ENCODE data around the gene CARD8. TPM values are rescaled to one million over a fixed set of nuclear protein-coding genes. Genes with fewer than 3 reads are reported as not detected.

CARD8 gene
- total and polyA plus RNA-seq, 10 of the 15 experiments (the other 5 are each of a cell fraction or from before 2014, with no cell fraction given), result 39.8 to 69.8 (median 46.1) TPM

DNA sequence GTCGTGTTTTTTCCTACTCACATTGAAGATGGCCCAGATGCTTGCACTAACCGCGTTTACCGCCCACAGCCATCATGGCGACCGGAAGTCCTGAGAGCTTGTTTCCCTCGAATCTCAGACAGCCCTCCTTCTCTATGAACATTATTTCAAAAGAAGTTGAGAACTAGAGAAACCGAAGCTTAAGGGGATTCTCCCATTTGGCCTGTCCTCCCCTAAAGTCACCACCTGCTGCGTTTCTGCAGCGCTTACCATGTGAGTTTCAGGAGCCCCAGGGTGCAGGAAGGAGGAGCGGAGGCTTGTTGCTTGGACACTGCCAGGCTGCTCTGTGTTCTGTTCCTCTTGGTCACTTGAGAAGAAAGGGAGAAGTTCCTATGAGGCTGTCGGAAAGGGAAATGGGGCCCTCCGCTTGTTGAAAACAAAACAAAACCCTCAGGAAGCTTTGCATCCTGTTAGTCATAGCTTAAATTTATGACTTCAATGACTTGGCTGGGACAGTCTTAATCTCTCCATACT, 6.2 kb downstream of the CARD8 start (continued):
- TF ChIP-seq, protein P1, sequence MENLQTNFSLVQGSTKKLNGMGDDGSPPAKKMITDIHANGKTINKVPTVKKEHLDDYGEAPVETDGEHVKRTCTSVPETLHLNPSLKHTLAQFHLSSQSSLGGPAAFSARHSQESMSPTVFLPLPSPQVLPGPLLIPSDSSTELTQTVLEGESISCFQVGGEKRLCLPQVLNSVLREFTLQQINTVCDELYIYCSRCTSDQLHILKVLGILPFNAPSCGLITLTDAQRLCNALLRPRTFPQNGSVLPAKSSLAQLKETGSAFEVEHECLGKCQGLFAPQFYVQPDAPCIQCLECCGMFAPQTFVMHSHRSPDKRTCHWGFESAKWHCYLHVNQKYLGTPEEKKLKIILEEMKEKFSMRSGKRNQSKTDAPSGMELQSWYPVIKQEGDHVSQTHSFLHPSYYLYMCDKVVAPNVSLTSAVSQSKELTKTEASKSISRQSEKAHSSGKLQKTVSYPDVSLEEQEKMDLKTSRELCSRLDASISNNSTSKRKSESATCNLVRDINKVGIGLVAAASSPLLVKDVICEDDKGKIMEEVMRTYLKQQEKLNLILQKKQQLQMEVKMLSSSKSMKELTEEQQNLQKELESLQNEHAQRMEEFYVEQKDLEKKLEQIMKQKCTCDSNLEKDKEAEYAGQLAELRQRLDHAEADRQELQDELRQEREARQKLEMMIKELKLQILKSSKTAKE (IDR thresholded peaks at IDR 0.05; ENCODE audit: low read depth, poor library complexity, severe bottlenecking), result peak; percentile 49
- TF ChIP-seq SMARCA5 (IDR thresholded peaks at IDR 0.05) (no peak), PML (IDR thresholded peaks at IDR 0.05; ENCODE audit: low read length) (peak; percentile 83), SRF (IDR thresholded peaks at IDR 0.05; ENCODE audit: low read depth in 2 of 2, low read length in 2 of 2) (0 out of 4 replicates have a peak, but pooled peaks of 1 of the 2 experiments have one; percentile 19), ZBED1 (IDR thresholded peaks at IDR 0.05; ENCODE audit: borderline replicate concordance) (peak; percentile 21; the same call in 1 of the 2 replicates), ETV6 (conservative IDR thresholded peaks at IDR 0.05 in 1 of 2, IDR thresholded peaks at IDR 0.05 in 1 of 2; ENCODE audit: borderline replicate concordance in 1 of 2, low read depth in 1 of 2) (peak in 1 of 2 experiments; percentile 82; a peak in 2 of 4 replicates), EED (IDR thresholded peaks at IDR 0.05; ENCODE audit: low read depth) (peak; percentile 89; the same call in 1 of the 2 replicates), TAF1 (IDR thresholded peaks at IDR 0.05; ENCODE audit: borderline replicate concordance, low read depth, low read length) (peak; percentile 88), NBN (IDR thresholded peaks at IDR 0.05) (peak; percentile 81), ZNF274 (IDR thresholded peaks at IDR 0.05; ENCODE audit: insufficient read depth, insufficient read length) (no peak), CHD2 (IDR thresholded peaks at IDR 0.05; ENCODE audit: borderline replicate concordance, low read depth, low read length) (peak; percentile 46; the same call in 1 of the 2 replicates), RELA (IDR thresholded peaks at IDR 0.05; ENCODE audit: borderline replicate concordance, partially characterized antibody) (peak; percentile 77), SMC3 (IDR thresholded peaks at IDR 0.05; ENCODE audit: borderline replicate concordance, low read length) (no peak; the same call in 1 of the 2 replicates), MYB (IDR thresholded peaks at IDR 0.05; ENCODE audit: borderline replicate concordance, low read depth, low read length) (no peak), POLR2AphosphoS5 (IDR thresholded peaks at IDR 0.05; ENCODE audit: low read length) (peak; percentile 91), GATAD2B (conservative IDR thresholded peaks at IDR 0.05; ENCODE audit: low read depth) (peak; percentile 60)
- TF ChIP-seq, protein P2, sequence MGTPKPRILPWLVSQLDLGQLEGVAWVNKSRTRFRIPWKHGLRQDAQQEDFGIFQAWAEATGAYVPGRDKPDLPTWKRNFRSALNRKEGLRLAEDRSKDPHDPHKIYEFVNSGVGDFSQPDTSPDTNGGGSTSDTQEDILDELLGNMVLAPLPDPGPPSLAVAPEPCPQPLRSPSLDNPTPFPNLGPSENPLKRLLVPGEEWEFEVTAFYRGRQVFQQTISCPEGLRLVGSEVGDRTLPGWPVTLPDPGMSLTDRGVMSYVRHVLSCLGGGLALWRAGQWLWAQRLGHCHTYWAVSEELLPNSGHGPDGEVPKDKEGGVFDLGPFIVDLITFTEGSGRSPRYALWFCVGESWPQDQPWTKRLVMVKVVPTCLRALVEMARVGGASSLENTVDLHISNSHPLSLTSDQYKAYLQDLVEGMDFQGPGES (IDR thresholded peaks at IDR 0.05), result no peak
- TF ChIP-seq, protein P3, sequence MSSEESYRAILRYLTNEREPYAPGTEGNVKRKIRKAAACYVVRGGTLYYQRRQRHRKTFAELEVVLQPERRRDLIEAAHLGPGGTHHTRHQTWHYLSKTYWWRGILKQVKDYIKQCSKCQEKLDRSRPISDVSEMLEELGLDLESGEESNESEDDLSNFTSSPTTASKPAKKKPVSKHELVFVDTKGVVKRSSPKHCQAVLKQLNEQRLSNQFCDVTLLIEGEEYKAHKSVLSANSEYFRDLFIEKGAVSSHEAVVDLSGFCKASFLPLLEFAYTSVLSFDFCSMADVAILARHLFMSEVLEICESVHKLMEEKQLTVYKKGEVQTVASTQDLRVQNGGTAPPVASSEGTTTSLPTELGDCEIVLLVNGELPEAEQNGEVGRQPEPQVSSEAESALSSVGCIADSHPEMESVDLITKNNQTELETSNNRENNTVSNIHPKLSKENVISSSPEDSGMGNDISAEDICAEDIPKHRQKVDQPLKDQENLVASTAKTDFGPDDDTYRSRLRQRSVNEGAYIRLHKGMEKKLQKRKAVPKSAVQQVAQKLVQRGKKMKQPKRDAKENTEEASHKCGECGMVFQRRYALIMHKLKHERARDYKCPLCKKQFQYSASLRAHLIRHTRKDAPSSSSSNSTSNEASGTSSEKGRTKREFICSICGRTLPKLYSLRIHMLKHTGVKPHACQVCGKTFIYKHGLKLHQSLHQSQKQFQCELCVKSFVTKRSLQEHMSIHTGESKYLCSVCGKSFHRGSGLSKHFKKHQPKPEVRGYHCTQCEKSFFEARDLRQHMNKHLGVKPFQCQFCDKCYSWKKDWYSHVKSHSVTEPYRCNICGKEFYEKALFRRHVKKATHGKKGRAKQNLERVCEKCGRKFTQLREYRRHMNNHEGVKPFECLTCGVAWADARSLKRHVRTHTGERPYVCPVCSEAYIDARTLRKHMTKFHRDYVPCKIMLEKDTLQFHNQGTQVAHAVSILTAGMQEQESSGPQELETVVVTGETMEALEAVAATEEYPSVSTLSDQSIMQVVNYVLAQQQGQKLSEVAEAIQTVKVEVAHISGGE (CRISPR knock-in tag; IDR thresholded peaks at IDR 0.05), result peak; percentile 68
- TF ChIP-seq, protein P4, sequence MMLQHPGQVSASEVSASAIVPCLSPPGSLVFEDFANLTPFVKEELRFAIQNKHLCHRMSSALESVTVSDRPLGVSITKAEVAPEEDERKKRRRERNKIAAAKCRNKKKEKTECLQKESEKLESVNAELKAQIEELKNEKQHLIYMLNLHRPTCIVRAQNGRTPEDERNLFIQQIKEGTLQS (IDR thresholded peaks at IDR 0.05; ENCODE audit: borderline replicate concordance, extremely low read depth, low read depth, low read length), result no peak
- TF ChIP-seq, protein P5, sequence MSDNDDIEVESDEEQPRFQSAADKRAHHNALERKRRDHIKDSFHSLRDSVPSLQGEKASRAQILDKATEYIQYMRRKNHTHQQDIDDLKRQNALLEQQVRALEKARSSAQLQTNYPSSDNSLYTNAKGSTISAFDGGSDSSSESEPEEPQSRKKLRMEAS (IDR thresholded peaks at IDR 0.05; ENCODE audit: low read depth, low read length), result peak; percentile 74
- TF ChIP-seq, protein P6, sequence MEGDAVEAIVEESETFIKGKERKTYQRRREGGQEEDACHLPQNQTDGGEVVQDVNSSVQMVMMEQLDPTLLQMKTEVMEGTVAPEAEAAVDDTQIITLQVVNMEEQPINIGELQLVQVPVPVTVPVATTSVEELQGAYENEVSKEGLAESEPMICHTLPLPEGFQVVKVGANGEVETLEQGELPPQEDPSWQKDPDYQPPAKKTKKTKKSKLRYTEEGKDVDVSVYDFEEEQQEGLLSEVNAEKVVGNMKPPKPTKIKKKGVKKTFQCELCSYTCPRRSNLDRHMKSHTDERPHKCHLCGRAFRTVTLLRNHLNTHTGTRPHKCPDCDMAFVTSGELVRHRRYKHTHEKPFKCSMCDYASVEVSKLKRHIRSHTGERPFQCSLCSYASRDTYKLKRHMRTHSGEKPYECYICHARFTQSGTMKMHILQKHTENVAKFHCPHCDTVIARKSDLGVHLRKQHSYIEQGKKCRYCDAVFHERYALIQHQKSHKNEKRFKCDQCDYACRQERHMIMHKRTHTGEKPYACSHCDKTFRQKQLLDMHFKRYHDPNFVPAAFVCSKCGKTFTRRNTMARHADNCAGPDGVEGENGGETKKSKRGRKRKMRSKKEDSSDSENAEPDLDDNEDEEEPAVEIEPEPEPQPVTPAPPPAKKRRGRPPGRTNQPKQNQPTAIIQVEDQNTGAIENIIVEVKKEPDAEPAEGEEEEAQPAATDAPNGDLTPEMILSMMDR (IDR thresholded peaks at IDR 0.05 in 2 of 3, conservative IDR thresholded peaks at IDR 0.05 in 1 of 3; ENCODE audit: control insufficient read depth in 2 of 3, extremely low read depth in 1 of 3, insufficient read depth in 1 of 3, low read depth in 3 of 3, low read length in 3 of 3), result no peak

Measured in GM12878 (cell line).